Epidermal melanocyte (primary cell): ENCODE data around the gene FERMT2.
"Not testable (repeated sequence)": the region's sequence is repeated elsewhere in the genome, so short reads cannot be mapped to it uniquely, and the experiment has no call there.

Experiments used
- DNase-seq: peaks from one replicate; pipeline ENCODE4 v3.0.0; 2011; ENCODE audit warnings: low spot score; ENCODE audit not compliant: insufficient read length

The FERMT2 gene

GRCh38 chr14:52864893-52865292 is 86.0 kb downstream of the FERMT2 start:
- not testable (repeated sequence) for DNase-seq

GRCh38 chr14:52863334-52863700 is 87.5 kb downstream of the FERMT2 start:
- no peak for DNase-seq

- no peak for DNase-seq
These were observed 88.1 kb downstream of the FERMT2 start for GRCh38 chr14:52862632-52863333.

GRCh38 chr14:52861403-52861802 is 89.4 kb downstream of the FERMT2 start:
- DNase-seq: no peak

GRCh38 chr14:52860910-52861309 is 89.9 kb downstream of the FERMT2 start:
- DNase-seq: no peak

GRCh38 chr14:52860209-52860608 is 90.6 kb downstream of the FERMT2 start:
- DNase-seq: no peak

GRCh38 chr14:52856139-52856538 is 94.7 kb downstream of the FERMT2 start:
- DNase-seq: no peak

- no peak for DNase-seq
These were observed 97.4 kb downstream of the FERMT2 start for GRCh38 chr14:52853522-52853854.

GRCh38 chr14:52852810-52853521 is 97.9 kb downstream of the FERMT2 start:
- DNase-seq: no peak

- DNase-seq: no peak
These were observed 100.4 kb downstream of the FERMT2 start for GRCh38 chr14:52850451-52850909.

- no peak for DNase-seq
These were observed 102.2 kb downstream of the FERMT2 start for GRCh38 chr14:52848626-52849025.

- DNase-seq: no peak
These were observed 104.3 kb downstream of the FERMT2 start for GRCh38 chr14:52846591-52846990.

- DNase-seq: no peak
These were observed 105.8 kb downstream of the FERMT2 start for GRCh38 chr14:52845081-52845480.

GRCh38 chr14:52844262-52845060 is 106.4 kb downstream of the FERMT2 start:
- DNase-seq: no peak

- DNase-seq: no peak
These were observed 110.0 kb downstream of the FERMT2 start for GRCh38 chr14:52840877-52841276.

- no peak for DNase-seq
These were observed 113.4 kb downstream of the FERMT2 start for GRCh38 chr14:52837451-52837850.

GRCh38 chr14:52836063-52836462 is 114.8 kb downstream of the FERMT2 start:
- DNase-seq: no peak

GRCh38 chr14:52835122-52835903 is 115.5 kb downstream of the FERMT2 start:
- no peak for DNase-seq

GRCh38 chr14:52834440-52834842 is 116.4 kb downstream of the FERMT2 start:
- no peak for DNase-seq

GRCh38 chr14:52833891-52834290 is 117.0 kb downstream of the FERMT2 start:
- DNase-seq: no peak

GRCh38 chr14:52829527-52830185 is 121.2 kb downstream of the FERMT2 start:
- no peak for DNase-seq
